ENCODE results near the gene ARSB. TPM values are rescaled to one million over a fixed set of nuclear protein-coding genes. Genes with fewer than 3 reads are reported as not detected.

The ARSB gene
- total RNA-seq, 3 donors from 2014 or later: 9.8 to 17.6 (median 10.0) TPM

- Histone ChIP-seq H3K4me1 (no peaks in the 10 kb centered on the region), H3K36me3 (no peaks in the 10 kb centered on the region), H3K9me3 (no peaks in the 10 kb centered on the region), H3K4me3 (no peak overlapping the region), H3K27ac (no peak overlapping the region), H3K27me3 (no peaks in the 10 kb centered on the region)
- TF ChIP-seq CTCF (IDR thresholded peaks at IDR 0.05) (no peak), POLR2A (IDR thresholded peaks at IDR 0.05) (no peak), POLR2AphosphoS5 (IDR thresholded peaks at IDR 0.05) (no peak)
- intact Hi-C loops (cut with DNase I; ENCODE audit: low total_unique reads): no loop called here
- DNase-seq (ENCODE audit: low spot score in 2 of 2): no peak
These were observed 12.0 kb upstream of the ARSB start for GRCh38 chr5:78997090-78997489.

GRCh38 chr5:78995521-78996007, 10.5 kb upstream of the ARSB start:
- no peaks in the 10 kb centered on the region for H3K9me3 ChIP-seq
- H3K27me3 ChIP-seq: no peaks in the 10 kb centered on the region
- no peak overlapping the region for H3K4me3 ChIP-seq
- intact Hi-C loops (cut with DNase I; ENCODE audit: low total_unique reads): no loop called here
- H3K36me3 ChIP-seq: no peaks in the 10 kb centered on the region
- no peaks in the 10 kb centered on the region for H3K4me1 ChIP-seq
- TF ChIP-seq POLR2A (IDR thresholded peaks at IDR 0.05) (no peak), CTCF (IDR thresholded peaks at IDR 0.05) (no peak), POLR2AphosphoS5 (IDR thresholded peaks at IDR 0.05) (no peak)
- DNase-seq (ENCODE audit: low spot score in 2 of 2): no peak
- H3K27ac ChIP-seq: no peak overlapping the region

- Histone ChIP-seq H3K36me3 (no peaks in the 10 kb centered on the region), H3K4me3 (no peak overlapping the region), H3K9me3 (no peaks in the 10 kb centered on the region), H3K27me3 (no peaks in the 10 kb centered on the region), H3K4me1 (no peaks in the 10 kb centered on the region), H3K27ac (no peak overlapping the region)
- no peak for DNase-seq (ENCODE audit: low spot score in 2 of 2)
- TF ChIP-seq CTCF (IDR thresholded peaks at IDR 0.05) (no peak), POLR2A (IDR thresholded peaks at IDR 0.05) (no peak), POLR2AphosphoS5 (IDR thresholded peaks at IDR 0.05) (no peak)
- intact Hi-C loops (cut with DNase I; ENCODE audit: low total_unique reads): no loop called here
These were observed 8.1 kb upstream of the ARSB start for GRCh38 chr5:78993165-78993564.

GRCh38 chr5:78992146-78992545, 7.0 kb upstream of the ARSB start:
- no peak overlapping the region for H3K27ac ChIP-seq
- DNase-seq (ENCODE audit: low spot score in 2 of 2): no peak
- no peak overlapping the region for H3K4me3 ChIP-seq
- H3K9me3 ChIP-seq: no peaks in the 10 kb centered on the region
- no peaks in the 10 kb centered on the region for H3K4me1 ChIP-seq
- intact Hi-C loops (cut with DNase I; ENCODE audit: low total_unique reads): no loop called here
- no peaks in the 10 kb centered on the region for H3K36me3 ChIP-seq
- no peaks in the 10 kb centered on the region for H3K27me3 ChIP-seq
- no peak for TF ChIP-seq POLR2AphosphoS5 (IDR thresholded peaks at IDR 0.05)
- no peak for TF ChIP-seq CTCF (IDR thresholded peaks at IDR 0.05)
- TF ChIP-seq POLR2A (IDR thresholded peaks at IDR 0.05): no peak

- Histone ChIP-seq H3K27ac (no peak overlapping the region), H3K27me3 (no peaks in the 10 kb centered on the region), H3K9me3 (no peaks in the 10 kb centered on the region), H3K36me3 (no peaks in the 10 kb centered on the region), H3K4me1 (no peaks in the 10 kb centered on the region), H3K4me3 (no peak overlapping the region)
- TF ChIP-seq POLR2AphosphoS5 (IDR thresholded peaks at IDR 0.05) (no peak), CTCF (IDR thresholded peaks at IDR 0.05) (no peak), POLR2A (IDR thresholded peaks at IDR 0.05) (no peak)
- DNase-seq (ENCODE audit: low spot score in 2 of 2): no peak
- intact Hi-C loops (cut with DNase I; ENCODE audit: low total_unique reads): no loop called here
These were observed 4.0 kb upstream of the ARSB start for GRCh38 chr5:78989080-78989479.

Data from breast epithelium (tissue), 4 donors.